ENCODE results near the gene PAPOLA. TPM values are rescaled to one million over a fixed set of nuclear protein-coding genes. Genes with fewer than 3 reads are reported as not detected.

PAPOLA gene
- total RNA-seq, 4 donors from 2014 or later = 105 to 155 (median 116) TPM

- DNase-seq (ENCODE audit: extremely low spot score) = no peak
- no peaks in the 10 kb centered on the region for H3K27me3 ChIP-seq
- intact Hi-C loops (cut with DNase I) = no loop called here
- H3K4me1 ChIP-seq = peaks cover 0 to under 1% (median 0%) of the 10 kb centered on the region in 4 donors
- TF ChIP-seq POLR2AphosphoS5 (IDR thresholded peaks at IDR 0.05) = no peak
- no peak for TF ChIP-seq EP300 (IDR thresholded peaks at IDR 0.05)
- no peak for TF ChIP-seq POLR2A (IDR thresholded peaks at IDR 0.05; ENCODE audit: low read depth)
- TF ChIP-seq, protein P1, sequence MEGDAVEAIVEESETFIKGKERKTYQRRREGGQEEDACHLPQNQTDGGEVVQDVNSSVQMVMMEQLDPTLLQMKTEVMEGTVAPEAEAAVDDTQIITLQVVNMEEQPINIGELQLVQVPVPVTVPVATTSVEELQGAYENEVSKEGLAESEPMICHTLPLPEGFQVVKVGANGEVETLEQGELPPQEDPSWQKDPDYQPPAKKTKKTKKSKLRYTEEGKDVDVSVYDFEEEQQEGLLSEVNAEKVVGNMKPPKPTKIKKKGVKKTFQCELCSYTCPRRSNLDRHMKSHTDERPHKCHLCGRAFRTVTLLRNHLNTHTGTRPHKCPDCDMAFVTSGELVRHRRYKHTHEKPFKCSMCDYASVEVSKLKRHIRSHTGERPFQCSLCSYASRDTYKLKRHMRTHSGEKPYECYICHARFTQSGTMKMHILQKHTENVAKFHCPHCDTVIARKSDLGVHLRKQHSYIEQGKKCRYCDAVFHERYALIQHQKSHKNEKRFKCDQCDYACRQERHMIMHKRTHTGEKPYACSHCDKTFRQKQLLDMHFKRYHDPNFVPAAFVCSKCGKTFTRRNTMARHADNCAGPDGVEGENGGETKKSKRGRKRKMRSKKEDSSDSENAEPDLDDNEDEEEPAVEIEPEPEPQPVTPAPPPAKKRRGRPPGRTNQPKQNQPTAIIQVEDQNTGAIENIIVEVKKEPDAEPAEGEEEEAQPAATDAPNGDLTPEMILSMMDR (IDR thresholded peaks at IDR 0.05) = no peak
- peaks cover 3 to 80% (median 59%) of the 10 kb centered on the region in 4 donors for H3K36me3 ChIP-seq
- H3K9me3 ChIP-seq = no peaks in the 10 kb centered on the region
- WGBS = 92% methylated on average over 5 of the region's 5 CpGs
- no peak overlapping the region for H3K4me3 ChIP-seq
- H3K27ac ChIP-seq (replicated peaks in 1 of 4) = no peak overlapping the region
Observed at GRCh38 chr14:96525452-96525851, 23.3 kb downstream of the PAPOLA start.

GRCh38 chr14:96532632-96533031, 30.4 kb downstream of the PAPOLA start:
- Histone ChIP-seq H3K9me3 (no peaks in the 10 kb centered on the region), H3K4me1 (no peaks in the 10 kb centered on the region), H3K4me3 (no peak overlapping the region), H3K36me3 (peaks cover 10 to 78% (median 55%) of the 10 kb centered on the region in 4 donors), H3K27me3 (no peaks in the 10 kb centered on the region), H3K27ac (replicated peaks in 1 of 4) (no peak overlapping the region)
- TF ChIP-seq POLR2A (IDR thresholded peaks at IDR 0.05; ENCODE audit: low read depth) = no peak
- no peak for TF ChIP-seq POLR2AphosphoS5 (IDR thresholded peaks at IDR 0.05)
- no peak for TF ChIP-seq EP300 (IDR thresholded peaks at IDR 0.05)
- TF ChIP-seq, protein P1 (IDR thresholded peaks at IDR 0.05) = no peak
- intact Hi-C loops (cut with DNase I) = no loop called here
- DNase-seq (ENCODE audit: extremely low spot score) = no peak

GRCh38 chr14:96536807-96537206, 34.6 kb downstream of the PAPOLA start:
- 93% methylated on average over 1 of the region's 1 CpG for WGBS
- DNase-seq (ENCODE audit: extremely low spot score) = no peak
- Histone ChIP-seq H3K27ac (replicated peaks in 1 of 4) (no peak overlapping the region), H3K27me3 (no peaks in the 10 kb centered on the region), H3K36me3 (peaks cover 10 to 50% (median 31%) of the 10 kb centered on the region in 4 donors), H3K9me3 (no peaks in the 10 kb centered on the region), H3K4me1 (no peaks in the 10 kb centered on the region), H3K4me3 (no peak overlapping the region)
- no peak for TF ChIP-seq POLR2A (IDR thresholded peaks at IDR 0.05; ENCODE audit: low read depth)
- TF ChIP-seq EP300 (IDR thresholded peaks at IDR 0.05) = no peak
- no peak for TF ChIP-seq POLR2AphosphoS5 (IDR thresholded peaks at IDR 0.05)
- TF ChIP-seq, protein P1 (IDR thresholded peaks at IDR 0.05) = no peak
- intact Hi-C loops (cut with DNase I) = no loop called here

DNA sequence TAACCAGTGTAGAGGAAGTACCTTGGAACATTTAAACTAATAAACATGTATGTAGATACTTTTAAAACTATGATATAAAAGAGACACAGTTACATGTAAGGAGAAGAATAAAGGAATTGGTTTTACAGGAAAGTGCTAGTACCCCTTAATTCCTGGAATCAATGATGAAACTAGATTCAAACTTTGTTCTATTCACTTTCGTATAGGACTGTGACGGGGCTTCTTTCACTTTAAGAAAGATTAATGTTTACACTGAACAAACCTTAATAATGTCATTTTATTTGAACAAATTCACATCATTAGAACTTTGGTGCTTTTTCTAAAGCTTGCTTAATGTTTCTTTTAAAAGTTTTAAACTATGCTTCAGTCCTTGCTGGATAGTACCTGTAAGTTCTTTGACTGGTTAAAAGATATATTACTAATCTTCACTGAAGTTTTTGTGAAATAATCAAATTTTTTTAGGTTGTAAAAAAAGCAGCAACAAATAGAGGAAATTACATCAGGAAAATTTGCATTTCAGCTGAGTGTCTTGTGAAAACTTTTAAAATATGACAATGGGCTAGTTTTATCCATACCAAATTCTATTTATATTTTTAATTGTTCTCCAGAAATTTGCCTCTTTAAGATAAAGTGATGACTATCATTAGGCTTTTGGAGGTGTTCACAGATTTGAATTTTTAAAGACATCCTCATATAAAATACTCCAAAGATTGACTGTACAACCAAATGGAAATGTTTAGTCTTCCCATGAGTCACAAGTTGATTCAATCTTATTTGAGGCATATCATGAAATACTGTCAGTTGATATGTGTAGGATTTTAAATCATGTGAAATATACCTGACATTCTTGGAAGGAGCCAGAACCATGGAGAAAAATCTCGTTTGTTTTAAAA, 36.2 kb downstream of the PAPOLA start:
- no peak overlapping the region for H3K4me3 ChIP-seq
- no peak for DNase-seq (ENCODE audit: extremely low spot score)
- WGBS = 89% methylated on average over 3 of the region's 3 CpGs
- H3K27ac ChIP-seq (replicated peaks in 1 of 4) = no peak overlapping the region
- no peaks in the 10 kb centered on the region for H3K27me3 ChIP-seq
- intact Hi-C loops (cut with DNase I) = no loop called here
- peaks cover 6 to 49% (median 25%) of the 10 kb centered on the region in 4 donors for H3K36me3 ChIP-seq
- H3K4me1 ChIP-seq = no peaks in the 10 kb centered on the region
- H3K9me3 ChIP-seq = no peaks in the 10 kb centered on the region
- TF ChIP-seq POLR2A (IDR thresholded peaks at IDR 0.05; ENCODE audit: low read depth) = no peak
- no peak for TF ChIP-seq POLR2AphosphoS5 (IDR thresholded peaks at IDR 0.05)
- TF ChIP-seq, protein P1 (IDR thresholded peaks at IDR 0.05) = no peak
- no peak for TF ChIP-seq EP300 (IDR thresholded peaks at IDR 0.05)

Measured in esophagus muscularis mucosa (tissue), 4 donors.